ENCODE data around the gene RFX7. TPM values are rescaled to one million over a fixed set of nuclear protein-coding genes. Genes with fewer than 3 reads are reported as not detected.
"Not testable (repeated sequence)": the region's sequence is repeated elsewhere in the genome, so short reads cannot be mapped to it uniquely, and the experiment has no call there.

Gene RFX7
- total RNA-seq, 8 experiments from 2014 or later: 6.8 to 23.7 (median 10.7) TPM

DNA sequence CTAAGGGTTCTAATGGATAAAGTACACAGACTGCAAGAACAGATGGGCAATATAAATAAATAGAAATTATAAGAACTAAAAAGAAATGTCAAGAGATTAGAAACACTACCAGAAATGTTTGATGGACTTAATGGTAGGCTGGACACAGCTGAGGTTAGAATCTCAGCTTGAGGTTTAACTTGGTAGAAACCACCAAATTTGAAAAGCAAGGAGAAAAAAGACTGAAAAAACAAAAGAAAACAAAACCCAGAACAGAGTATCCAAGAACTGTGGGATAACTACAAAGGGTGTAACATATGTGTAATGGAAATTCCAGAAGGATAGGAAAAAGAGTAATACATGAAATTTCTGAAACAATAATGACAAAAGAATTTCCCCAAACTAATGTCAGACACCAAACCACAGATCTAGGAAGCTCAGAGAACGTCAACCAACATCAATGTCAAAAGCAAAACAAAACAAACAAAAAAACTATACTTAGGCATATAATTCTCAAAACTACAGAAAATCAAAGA lies 35.0 kb downstream of the RFX7 start:
- H3K4me1 ChIP-seq (replicated peaks in 1 of 2): no peaks in the 10 kb centered on the region
- H3K4me3 ChIP-seq: no peak overlapping the region
- no peak overlapping the region for H3K27ac ChIP-seq
- in situ Hi-C loops (cut with MboI; ENCODE audit: low pct_unique_long_range_greater_than_20kb in 2 of 9, low sequenced_read_pairs in 9 of 9, unreplicated experiment in 9 of 9): no loop called here
- 40 to 100% (median 90%) methylated on average over 1 of the region's 1 CpG; no CpG with 5 or more reads in 2 of the 10 experiments for WGBS, 10 experiments
- no peak for ATAC-seq (replicated peaks in 6 of 8)

DNA sequence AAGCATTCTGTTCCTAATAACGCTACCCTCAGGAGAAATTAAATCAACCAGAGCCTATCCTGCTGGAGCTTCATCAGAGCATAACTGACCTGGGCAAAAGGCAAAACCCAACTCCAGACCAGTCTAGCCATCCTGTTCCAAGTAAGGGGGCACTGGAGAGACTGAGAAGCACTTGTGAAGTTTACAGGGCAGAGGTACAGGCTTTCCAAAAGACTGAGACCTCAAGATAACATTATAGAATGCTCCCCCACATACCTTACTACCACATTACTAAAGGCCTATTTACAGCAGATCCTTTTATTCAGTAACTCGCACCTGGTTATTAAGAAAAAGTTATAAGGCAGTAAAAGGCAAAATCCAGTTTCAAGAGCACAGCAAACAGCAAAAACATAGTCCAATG lies 35.5 kb downstream of the RFX7 start:
- 60 to 100% (median 94%) methylated on average over 1 to 2 of the region's 2 CpGs; no CpG with 5 or more reads in 3 of the 10 experiments for WGBS, 10 experiments
- in situ Hi-C loops (cut with MboI; ENCODE audit: low pct_unique_long_range_greater_than_20kb in 2 of 9, low sequenced_read_pairs in 9 of 9, unreplicated experiment in 9 of 9): no loop called here
- H3K27ac ChIP-seq: no peak overlapping the region
- no peaks in the 10 kb centered on the region for H3K4me1 ChIP-seq (replicated peaks in 1 of 2)
- ATAC-seq (replicated peaks in 6 of 8): no peak
- H3K4me3 ChIP-seq: no peak overlapping the region

DNA sequence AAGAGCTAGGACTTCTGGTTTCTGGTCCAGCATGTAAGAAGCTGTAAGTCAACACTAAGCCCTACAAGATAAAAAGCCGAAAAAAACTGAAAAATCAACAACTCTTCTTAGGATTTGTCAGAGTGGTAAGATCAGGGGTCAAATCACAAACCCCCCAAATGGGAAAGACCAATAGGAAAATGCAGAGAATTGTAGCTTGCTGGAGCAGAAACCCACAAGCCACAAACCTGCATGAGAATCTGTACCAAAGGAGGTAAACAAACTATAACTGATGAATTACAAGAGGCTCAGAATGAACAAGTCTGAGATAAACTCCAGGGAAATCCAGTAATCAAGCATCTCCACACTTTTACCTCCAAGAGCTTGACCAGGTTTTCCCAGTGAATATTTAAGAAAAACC lies 36.0 kb downstream of the RFX7 start:
- Histone ChIP-seq H3K27ac (no peak overlapping the region), H3K4me3 (no peak overlapping the region), H3K4me1 (replicated peaks in 1 of 2) (no peaks in the 10 kb centered on the region)
- ATAC-seq (replicated peaks in 6 of 8): no peak
- in situ Hi-C loops (cut with MboI; ENCODE audit: low pct_unique_long_range_greater_than_20kb in 2 of 9, low sequenced_read_pairs in 9 of 9, unreplicated experiment in 9 of 9): no loop called here
- 64 to 100% (median 94%) methylated on average over 1 of the region's 1 CpG for WGBS, 10 experiments

DNA sequence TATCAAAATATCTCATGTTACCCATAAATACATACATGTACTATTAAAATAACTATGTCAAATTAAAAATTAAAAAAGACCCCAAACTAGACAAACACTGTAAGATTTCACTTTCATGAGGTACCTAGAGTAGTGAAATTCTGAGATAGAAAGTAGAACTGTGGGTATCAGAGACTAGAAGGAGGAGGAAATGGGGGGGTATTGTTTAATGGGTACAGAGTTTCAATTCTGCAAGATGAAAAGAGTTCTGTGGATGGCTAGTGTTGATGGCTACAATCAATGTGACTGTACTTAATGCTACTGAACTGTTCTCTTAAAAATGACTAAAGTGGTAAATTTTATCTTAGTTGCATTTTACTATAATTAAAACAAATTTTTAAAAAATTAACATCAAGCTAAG lies 36.6 kb downstream of the RFX7 start:
- ATAC-seq (replicated peaks in 6 of 8): no peak
- H3K27ac ChIP-seq: no peak overlapping the region
- H3K4me1 ChIP-seq (replicated peaks in 1 of 2): no peaks in the 10 kb centered on the region
- in situ Hi-C loops (cut with MboI; ENCODE audit: low pct_unique_long_range_greater_than_20kb in 2 of 9, low sequenced_read_pairs in 9 of 9, unreplicated experiment in 9 of 9): no loop called here
- no peak overlapping the region for H3K4me3 ChIP-seq

DNA sequence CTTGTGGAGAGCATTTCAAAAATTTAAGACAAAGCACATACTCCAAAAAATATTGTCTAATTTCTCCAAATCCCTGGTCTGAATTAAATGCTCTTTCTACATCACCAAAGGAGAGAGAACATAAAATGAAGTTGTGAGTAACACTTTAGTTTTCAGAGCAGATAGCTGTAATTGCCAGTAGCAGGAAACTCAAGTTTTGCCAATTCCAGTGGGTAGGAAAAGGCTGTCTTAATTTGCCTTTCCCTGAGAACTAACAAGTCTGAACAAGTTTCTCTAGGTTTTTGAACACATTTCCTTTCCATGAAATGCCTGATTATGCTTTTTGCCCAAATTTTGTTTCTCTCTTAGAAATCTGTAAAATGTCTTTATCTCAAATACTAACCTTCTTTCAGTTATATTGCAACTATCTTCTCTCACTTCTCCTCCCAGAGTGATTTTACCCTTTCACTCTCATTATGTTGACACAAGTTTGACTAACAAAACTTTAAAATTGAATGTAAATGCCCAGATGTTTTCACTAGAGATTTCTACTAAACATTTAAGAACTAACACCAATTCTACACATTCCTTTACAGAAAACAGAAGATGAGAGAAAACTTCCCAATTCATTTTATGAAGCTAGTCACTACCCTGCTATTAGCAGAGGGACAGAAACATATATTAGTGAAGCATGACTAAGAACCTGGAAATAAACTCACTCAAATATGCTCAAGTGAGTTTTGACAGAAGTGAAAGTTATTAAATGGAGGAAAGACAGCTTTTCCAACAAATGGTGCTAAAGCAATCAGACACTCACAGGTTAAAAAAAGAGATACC lies 38.4 kb downstream of the RFX7 start:
- in situ Hi-C loops (cut with MboI; ENCODE audit: low pct_unique_long_range_greater_than_20kb in 2 of 9, low sequenced_read_pairs in 9 of 9, unreplicated experiment in 9 of 9): no loop called here
- no peak overlapping the region for H3K4me3 ChIP-seq
- no peak overlapping the region for H3K27ac ChIP-seq
- peak in 2 of 8 experiments; percentile 76 to 80 for ATAC-seq (replicated peaks in 6 of 8)
- no peaks in the 10 kb centered on the region for H3K4me1 ChIP-seq (replicated peaks in 1 of 2)

DNA sequence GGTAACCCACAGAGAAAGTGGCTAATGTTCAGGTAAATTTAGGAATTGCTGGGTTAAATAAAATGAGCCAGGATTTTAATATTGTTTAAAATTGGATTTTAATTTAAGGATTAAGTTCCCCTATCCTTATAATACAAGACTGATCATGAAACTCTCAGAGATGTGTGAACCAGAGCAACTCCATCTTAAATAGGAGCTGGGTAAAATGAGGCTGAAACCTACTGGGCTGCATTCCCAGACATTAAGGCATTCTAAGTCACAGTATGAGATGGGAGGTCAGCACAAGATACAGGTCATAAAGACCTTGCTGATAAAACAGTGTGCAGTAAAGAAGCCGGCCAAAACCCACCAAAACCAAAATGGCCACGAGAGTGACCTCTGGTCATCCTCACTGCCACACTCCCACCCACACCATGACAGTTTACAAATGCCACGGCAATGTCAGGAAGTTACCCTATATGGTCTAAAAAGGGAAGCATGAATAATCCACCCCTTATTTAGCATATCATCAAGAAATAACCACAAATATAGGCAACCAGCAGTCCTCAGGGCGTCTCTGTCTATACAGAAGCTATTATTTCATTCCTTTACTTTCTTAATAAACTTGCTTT lies 40.3 kb downstream of the RFX7 start:
- in situ Hi-C loops (cut with MboI; ENCODE audit: low pct_unique_long_range_greater_than_20kb in 2 of 9, low sequenced_read_pairs in 9 of 9, unreplicated experiment in 9 of 9); H3K4me1 ChIP-seq (replicated peaks in 1 of 2); H3K27ac ChIP-seq; H3K4me3 ChIP-seq: not testable (repeated sequence)
- 80 to 100% (median 89%) methylated on average over 1 to 4 of the region's 4 CpGs; no CpG with 5 or more reads in 2 of the 10 experiments for WGBS, 10 experiments
- ATAC-seq (replicated peaks in 6 of 8): peak in 1 of 8 experiments; percentile 28

DNA sequence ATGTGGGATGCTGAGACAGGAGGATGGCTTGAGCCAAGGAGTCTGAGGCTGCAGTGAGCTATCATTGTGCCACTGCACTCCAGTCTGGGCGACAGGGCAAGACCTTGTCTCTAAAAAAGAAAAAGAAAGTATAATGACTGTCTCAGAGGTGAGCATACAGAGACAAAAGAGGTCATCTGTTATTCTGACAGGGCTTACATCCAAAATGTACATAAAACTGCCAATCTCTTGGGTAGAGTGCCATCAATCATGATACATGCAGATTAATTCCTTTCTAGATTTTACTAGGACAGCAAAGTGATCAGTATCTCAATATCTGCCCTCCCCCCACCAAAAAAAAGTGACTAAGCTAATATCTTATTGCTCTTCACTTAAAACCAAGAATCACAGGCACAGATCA lies 41.0 kb downstream of the RFX7 start:
- no peak for ATAC-seq (replicated peaks in 6 of 8)
- Histone ChIP-seq H3K27ac (no peak overlapping the region), H3K4me3 (no peak overlapping the region), H3K4me1 (replicated peaks in 1 of 2) (no peaks in the 10 kb centered on the region)
- WGBS, 10 experiments: 60 to 100% (median 100%) methylated on average over 1 of the region's 1 CpG; no CpG with 5 or more reads in 7 of the 10 experiments
- in situ Hi-C loops (cut with MboI; ENCODE audit: low pct_unique_long_range_greater_than_20kb in 2 of 9, low sequenced_read_pairs in 9 of 9, unreplicated experiment in 9 of 9): no loop called here

DNA sequence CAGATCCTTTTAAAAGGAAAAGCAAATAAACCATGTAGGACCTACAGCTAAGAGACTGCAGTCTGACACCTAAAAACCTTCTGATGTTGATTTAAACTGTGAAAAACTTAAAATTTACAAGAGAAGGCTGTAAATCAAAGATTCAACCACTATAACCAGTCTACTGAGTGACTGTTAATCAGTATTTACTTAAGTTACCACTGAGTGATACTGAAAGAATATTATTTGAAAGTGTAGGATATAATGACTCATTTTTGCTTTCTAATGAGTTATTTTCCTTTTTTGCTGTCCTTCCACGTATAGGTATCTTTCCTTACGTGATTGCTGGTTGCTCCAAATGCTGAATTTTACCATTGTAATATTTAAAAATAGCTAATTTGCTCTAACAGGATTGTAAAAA lies 44.6 kb downstream of the RFX7 start:
- Histone ChIP-seq H3K4me1 (replicated peaks in 1 of 2) (no peaks in the 10 kb centered on the region), H3K27ac (no peak overlapping the region), H3K4me3 (no peak overlapping the region)
- 73 to 100% (median 92%) methylated on average over 1 to 2 of the region's 2 CpGs for WGBS, 10 experiments
- in situ Hi-C loops (cut with MboI; ENCODE audit: low pct_unique_long_range_greater_than_20kb in 2 of 9, low sequenced_read_pairs in 9 of 9, unreplicated experiment in 9 of 9): no loop called here
- ATAC-seq (replicated peaks in 6 of 8): no peak

DNA sequence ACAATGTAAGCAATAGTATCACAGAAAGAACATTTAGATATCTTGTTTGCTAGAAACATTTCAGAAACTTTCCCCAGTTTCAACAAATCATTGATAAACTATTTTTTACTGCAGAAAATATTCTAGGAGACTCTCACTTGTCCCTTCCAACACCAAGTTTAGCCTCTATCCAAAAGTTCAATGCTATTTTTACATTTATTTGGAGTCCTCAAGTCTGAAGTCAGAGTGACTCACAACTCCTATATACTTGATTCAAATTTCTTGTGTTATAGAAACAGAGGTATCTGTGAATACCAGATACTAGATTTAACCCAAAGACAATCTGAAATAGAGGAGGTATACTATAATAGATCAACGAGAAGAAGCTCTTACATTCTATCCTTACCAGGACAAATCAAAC lies 49.6 kb downstream of the RFX7 start:
- Histone ChIP-seq H3K27ac (no peak overlapping the region), H3K4me3 (no peak overlapping the region), H3K4me1 (replicated peaks in 1 of 2) (no peaks in the 10 kb centered on the region)
- 86 to 100% (median 100%) methylated on average over 1 of the region's 1 CpG; no CpG with 5 or more reads in 1 of the 10 experiments for WGBS, 10 experiments
- in situ Hi-C loops (cut with MboI; ENCODE audit: low pct_unique_long_range_greater_than_20kb in 2 of 9, low sequenced_read_pairs in 9 of 9, unreplicated experiment in 9 of 9): no loop called here
- ATAC-seq (replicated peaks in 6 of 8): no peak

DNA sequence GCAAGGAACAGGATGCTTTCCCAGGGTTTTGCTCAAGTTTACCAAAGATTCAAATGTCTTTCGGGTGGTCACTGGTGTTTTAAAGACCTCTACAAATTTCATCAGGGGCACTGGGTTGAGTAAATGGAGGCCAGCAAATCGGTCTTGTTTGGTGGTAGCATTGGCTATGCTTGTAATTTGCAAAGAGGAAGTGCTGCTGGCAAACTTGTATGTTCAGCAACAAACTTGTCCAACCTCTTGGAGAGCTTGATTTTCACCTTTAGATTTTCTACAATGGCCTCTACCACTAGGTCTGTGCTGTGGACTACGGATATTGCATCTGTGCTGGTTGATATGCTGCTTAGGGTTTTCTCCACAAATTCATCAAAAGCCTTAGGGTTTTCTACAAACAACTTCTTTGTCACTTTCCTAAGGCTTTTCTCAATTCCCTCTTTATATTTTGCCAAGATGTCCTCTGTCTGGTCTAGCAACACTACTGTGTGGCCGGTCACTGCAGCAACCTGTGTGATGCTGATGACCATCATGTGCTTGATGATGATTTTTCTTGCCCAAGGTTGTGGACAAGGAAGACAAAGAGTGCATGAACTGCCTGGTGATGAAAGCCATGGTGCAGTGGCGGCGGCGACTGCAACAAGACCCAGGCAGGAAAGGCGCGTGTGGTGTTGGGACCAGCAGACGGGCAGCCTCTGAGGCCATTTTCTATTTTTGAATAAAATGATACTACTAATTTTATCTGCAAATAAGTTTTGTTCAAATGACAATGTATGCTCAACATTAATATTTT lies 50.8 kb downstream of the RFX7 start:
- Histone ChIP-seq H3K27ac (no peak overlapping the region), H3K4me3 (no peak overlapping the region), H3K4me1 (replicated peaks in 1 of 2) (no peaks in the 10 kb centered on the region)
- in situ Hi-C loops (cut with MboI; ENCODE audit: low pct_unique_long_range_greater_than_20kb in 2 of 9, low sequenced_read_pairs in 9 of 9, unreplicated experiment in 9 of 9): no loop called here
- 85 to 93% (median 93%) methylated on average over 2 to 4 of the region's 10 CpGs; no CpG with 5 or more reads in 3 of the 10 experiments for WGBS, 10 experiments
- ATAC-seq (replicated peaks in 6 of 8): no peak

DNA sequence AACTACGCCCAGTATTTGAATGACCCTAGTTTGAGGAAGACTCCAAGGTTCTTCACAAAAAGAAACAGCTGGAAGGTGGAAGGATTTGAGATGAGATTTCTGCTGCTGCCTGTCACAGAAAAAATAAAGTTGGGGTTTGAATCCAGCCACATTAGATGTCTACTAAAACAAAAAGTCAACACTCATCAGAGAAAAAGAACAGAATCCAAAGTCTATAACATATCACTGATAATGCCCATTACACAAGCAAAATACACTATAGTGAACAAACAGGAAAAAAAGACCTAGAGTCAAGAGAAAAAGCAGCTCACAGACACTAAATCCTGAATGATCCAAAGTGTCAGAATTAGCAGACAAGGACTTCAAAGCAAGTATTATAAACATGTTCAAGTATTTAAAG lies 56.0 kb downstream of the RFX7 start:
- no peaks in the 10 kb centered on the region for H3K4me1 ChIP-seq (replicated peaks in 1 of 2)
- no peak for ATAC-seq (replicated peaks in 6 of 8)
- no peak overlapping the region for H3K4me3 ChIP-seq
- in situ Hi-C loops (cut with MboI; ENCODE audit: low pct_unique_long_range_greater_than_20kb in 2 of 9, low sequenced_read_pairs in 9 of 9, unreplicated experiment in 9 of 9): no loop called here
- 60 to 100% (median 100%) methylated on average over 1 of the region's 1 CpG; no CpG with 5 or more reads in 3 of the 10 experiments for WGBS, 10 experiments
- H3K27ac ChIP-seq: no peak overlapping the region

DNA sequence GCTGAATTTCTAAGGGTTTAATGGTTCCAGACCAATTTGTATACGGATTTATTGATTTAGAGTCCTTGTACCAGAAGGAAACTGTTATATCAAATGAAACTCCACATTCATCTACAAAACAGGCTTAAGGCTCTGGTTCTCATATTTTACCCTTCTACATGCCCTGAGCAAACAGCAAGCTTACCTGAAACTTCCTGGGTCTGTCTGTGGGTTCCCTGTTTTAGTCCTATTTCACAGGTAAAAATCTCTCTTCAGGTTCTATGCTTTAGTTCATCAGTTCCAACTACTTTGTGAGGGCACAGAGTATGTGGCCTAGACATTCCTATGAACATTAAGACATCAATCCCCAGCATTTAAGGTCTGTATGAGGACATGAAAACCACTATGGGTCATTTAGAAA lies 57.7 kb downstream of the RFX7 start:
- H3K4me1 ChIP-seq (replicated peaks in 1 of 2): no peaks in the 10 kb centered on the region
- 50 to 100% (median 100%) methylated on average over 1 of the region's 1 CpG; no CpG with 5 or more reads in 2 of the 10 experiments for WGBS, 10 experiments
- in situ Hi-C loops (cut with MboI; ENCODE audit: low pct_unique_long_range_greater_than_20kb in 2 of 9, low sequenced_read_pairs in 9 of 9, unreplicated experiment in 9 of 9): no loop called here
- ATAC-seq (replicated peaks in 6 of 8): no peak
- H3K4me3 ChIP-seq: no peak overlapping the region
- no peak overlapping the region for H3K27ac ChIP-seq

DNA sequence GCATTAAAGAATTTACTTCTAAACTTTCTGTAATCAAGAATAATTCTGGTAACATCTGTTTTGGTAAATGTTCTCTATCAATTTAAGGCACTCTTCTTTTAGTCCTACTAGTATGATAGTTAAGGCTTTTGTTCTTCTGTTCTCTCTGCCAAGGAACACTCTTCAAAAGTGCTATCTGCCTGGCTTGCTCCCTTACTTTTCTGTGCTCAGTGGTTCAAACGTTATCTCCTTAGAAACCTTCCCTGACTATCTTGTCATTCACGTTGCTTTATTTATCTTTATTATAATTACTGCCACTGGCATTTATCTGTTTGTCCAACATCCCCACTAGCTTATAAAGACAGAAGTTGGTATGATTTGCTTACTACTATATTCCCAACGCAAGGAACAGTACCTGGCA lies 59.2 kb downstream of the RFX7 start:
- Histone ChIP-seq H3K27ac (no peak overlapping the region), H3K4me1 (replicated peaks in 1 of 2) (no peaks in the 10 kb centered on the region), H3K4me3 (no peak overlapping the region)
- no peak for ATAC-seq (replicated peaks in 6 of 8)
- in situ Hi-C loops (cut with MboI; ENCODE audit: low pct_unique_long_range_greater_than_20kb in 2 of 9, low sequenced_read_pairs in 9 of 9, unreplicated experiment in 9 of 9): no loop called here
- 87 to 100% (median 95%) methylated on average over 1 to 3 of the region's 3 CpGs for WGBS, 10 experiments

Measured in motor neuron (in vitro differentiated cells).